Stimulated activated CD8-positive, alpha-beta memory T cell treated with anti-CD3 and anti-CD28 coated beads, Interleukin-12 subunit alpha, Interleukin-12 subunit beta, amount 100 ng/mL, for 1 hour (primary cell): ENCODE data around the gene TPM2.
A peak's percentile ranks its signal among the peaks of the same experiment; 100 is the strongest.

ENCODE experiments used
- DNase-seq: peaks from one replicate; pipeline ENCODE4 v3.0.0-alpha.2; 2020; ENCODE audit warnings: low read depth

Gene TPM2

DNA sequence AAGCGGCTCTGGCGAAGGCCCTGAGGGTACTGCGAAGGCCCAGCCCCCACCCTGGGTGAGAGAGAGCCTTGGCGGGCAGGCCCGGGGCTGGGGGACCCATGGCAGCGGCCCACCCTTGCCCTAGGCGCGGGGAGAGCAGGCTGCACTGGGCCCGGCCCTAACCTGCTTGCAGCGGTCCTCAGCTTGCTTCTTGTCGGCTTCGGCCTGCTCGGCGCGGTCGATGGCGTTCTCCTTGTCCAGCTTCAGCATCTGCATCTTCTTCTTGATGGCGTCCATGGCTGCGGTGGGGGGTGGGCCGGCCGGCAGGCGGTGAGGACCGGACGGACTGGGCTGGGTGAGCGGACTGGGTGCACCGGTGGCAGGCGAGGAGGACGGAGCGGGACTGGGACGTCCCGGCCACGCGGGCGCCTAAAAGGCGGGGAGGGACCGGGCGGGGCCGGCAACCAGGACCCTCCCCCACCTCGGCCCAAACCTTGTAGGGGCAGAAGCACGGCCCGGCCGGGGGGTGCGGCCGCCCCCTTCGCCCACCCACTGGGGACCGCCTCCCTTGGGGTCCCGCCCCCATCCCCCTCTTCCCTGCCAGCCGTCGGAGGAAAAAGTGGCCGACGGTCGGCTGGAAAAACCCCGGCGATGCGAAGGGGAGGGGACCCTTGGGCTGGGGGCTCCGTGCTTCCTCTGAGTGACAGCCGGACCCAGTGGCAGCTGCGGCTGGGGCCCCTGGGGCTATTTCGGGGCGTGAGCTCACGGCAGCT is at the start of gene TPM2:
Gene TPM2 (minus strand): TSS at position 384 of the 752 bp plus-strand sequence. CDS start 108 bp downstream, at position 276.
- no peak for DNase-seq

DNA sequence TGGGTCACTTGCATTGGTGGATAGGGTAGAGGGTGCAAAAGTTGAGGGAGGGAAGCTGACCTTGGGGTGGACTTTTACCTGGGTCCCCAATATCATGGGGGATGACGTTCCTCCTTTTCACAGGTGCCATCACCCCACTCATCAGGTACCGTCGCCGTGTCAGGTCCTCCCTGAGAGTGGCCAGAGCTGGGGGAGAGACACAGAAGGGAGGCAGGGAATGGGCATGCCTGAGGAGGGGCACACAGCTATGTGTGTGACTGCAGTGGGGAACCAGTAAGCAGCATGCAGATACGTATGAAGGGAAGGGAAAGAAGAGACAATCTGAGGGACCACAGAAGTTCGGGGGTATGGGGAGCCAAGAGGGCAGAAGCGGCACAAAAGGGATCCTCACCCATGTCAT is 49.2 kb upstream of the TPM2 start:
- no peak for DNase-seq

DNA sequence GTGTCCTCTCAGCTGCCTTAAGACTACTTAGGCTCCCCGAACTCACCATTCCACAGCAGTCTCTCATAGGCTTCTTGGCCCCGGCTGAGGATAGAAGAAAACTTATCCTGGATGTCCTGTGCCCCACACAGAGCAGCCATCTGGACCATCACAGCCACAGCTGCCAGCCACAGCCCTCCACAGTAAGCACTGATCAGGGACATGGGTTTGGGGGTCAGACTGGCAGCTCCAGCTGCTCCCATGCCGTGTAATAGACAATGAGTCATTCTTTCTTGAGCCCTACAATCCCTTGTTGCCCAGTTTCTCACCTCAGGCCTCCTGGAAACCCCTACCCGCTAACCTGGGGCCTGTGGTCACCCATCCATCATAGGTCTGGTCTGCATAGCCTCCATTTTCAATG is 48.5 kb upstream of the TPM2 start:
- no peak for DNase-seq

DNA sequence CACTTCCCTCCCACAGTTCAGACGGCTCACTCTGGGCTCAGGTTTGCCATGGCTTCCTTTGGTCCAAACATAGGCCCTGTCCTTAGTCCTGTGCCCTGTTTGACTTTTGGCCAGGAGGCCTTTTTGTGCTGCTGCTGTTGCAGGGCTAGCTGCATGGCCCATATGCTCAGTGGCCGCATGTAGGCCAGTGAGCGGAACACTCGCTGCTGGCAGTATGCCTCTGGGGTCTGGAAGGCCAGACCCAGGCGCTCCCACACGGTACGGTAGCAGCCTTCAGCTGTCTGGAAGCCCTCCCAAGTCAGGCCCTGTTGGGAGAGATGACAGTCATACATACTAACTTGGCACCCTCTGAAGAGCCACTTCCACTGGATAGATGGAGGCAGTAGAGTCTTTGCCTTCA is 47.4 kb upstream of the TPM2 start:
- no peak for DNase-seq

DNA sequence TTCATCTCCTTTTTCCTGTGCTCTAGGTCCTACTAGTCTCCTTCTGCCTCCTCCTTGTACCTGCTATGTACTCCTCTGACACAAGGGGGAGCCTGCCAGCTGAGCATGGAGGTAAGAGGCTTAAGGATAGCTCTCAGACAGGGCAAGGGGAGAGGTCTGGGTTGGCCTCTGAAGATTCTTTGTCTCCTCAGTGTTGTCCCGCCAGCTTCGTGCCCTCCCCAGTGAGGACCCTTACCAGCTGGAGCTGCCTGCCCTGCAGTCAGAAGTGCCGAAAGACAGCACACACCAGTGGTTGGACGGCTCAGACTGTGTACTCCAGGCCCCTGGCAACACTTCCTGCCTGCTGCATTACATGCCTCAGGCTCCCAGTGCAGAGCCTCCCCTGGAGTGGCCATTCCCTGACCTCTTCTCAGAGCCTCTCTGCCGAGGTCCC is 46.5 kb upstream of the TPM2 start:
- no peak for DNase-seq

DNA sequence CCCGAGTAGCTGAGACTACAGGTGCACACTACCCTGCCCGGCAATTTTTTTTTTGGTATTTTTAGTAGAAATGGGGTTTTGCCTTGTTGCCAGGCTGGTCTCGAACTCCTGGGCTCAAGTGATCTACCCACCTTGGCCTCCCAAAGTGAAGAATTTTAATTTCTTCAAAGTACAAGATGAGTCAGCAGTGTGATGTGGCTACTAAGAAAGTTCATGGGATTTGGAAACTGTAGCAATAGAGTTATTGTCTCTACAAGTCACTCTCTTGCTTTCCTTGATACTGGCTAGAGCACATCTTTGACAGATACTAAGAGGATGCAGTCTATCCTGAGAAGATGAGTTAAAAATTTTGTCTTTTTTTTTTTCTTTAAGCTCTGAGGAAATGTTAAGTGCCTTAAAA is 44.4 kb upstream of the TPM2 start:
- DNase-seq: no peak

DNA sequence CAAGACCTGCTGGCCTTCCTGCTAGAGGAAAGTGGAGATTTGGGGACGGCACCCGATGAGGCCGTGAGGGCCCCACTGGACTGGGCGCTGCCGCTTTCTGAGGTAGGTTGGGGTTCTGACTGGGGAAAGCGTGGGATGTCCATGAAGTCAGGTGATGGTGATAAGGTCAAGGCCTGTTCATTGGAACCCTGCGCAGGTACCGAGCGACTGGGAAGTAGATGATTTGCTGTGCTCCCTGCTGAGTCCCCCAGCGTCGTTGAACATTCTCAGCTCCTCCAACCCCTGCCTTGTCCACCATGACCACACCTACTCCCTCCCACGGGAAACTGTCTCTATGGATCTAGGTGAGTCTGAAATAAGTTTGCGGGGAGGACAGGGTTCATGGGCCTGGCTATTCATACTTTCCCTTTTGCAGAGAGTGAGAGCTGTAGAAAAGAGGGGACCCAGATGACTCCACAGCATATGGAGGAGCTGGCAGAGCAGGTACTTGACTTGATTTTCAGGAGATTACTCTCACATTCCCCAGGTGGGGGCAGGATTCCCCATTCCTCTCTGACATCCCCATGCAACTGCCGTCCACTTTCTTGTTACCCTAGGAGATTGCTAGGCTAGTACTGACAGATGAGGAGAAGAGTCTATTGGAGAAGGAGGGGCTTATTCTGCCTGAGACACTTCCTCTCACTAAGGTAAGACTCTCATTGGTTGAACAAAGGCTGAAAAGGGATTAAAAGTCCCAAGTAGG is 43.2 kb upstream of the TPM2 start:
- DNase-seq: no peak

DNA sequence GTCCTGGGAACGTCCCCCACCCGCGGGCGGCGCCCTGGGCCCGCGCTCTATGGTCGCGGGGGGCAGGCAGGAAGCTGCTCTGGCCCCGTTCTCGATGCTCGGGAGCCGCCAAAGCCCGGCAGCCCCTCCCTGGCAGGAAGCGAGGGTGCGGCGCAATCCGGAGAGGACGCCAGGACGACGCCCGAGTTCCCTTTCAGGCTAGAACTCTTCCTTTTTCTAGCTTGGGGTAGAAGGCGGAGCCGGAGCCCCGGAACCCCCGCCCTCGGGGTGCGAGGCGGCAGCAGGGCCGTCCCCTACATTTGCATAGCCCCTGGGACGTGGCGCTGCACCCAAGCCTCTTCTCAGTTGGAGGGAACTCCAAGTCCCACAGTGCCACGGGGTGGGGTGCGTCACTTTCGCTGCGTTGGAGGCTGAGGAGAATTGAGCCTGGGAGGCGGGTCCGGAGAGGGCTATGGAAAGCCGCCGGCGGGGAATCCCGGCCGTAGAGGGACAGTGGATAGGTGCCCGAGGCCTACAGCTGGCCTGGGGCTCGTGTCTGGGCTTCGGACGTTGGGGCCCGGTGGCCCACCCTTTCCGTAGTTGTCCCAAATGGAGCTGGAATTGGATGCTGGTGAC is 42.6 kb upstream of the TPM2 start, which contains the start of the genes CREB3 and TLN1:
Gene CREB3 (plus strand): TSS at position 482 of the 615 bp plus-strand sequence. CDS start 107 bp downstream, at position 589.
Gene TLN1 (minus strand): TSS at position 11 of the 615 bp plus-strand sequence. CDS start 6,501 bp downstream, outside the sequence.
- DNase-seq: peak; percentile 93

DNA sequence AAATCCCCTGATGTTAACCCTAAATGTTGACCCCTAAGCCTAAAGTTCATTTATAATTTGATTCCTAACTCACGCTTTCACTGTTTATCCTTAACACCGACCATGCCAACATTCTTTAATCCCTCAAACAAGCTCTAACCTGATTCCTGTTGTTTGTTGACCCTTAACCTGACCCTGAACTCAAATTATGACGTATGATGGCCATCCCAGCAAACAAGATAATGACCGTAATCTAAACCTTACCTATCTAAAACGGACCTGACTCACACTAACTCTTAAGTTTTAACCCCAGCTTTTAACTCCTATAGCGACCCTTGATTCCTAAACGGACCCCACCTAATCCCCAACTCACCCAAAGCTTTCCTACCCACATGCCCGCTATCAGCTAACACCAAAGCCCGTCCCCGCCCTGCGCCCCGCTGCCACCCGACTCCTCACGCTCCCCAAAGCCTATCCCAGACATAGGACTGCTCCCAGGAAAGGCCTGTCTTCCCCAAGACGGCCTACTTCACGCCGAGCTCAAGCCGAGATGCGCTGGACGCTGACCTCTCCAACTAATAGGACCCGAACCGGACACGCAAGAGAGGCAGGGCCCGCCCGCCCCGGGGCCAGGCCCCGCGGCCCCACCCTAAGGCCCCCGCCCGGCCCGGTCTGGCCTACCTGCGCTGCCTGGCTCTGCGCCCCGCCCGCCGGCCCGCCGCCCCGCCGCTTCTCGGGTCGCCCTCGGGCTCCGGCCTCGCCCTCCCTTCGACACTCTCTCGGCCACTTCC is 41.9 kb upstream of the TPM2 start:
- no peak for DNase-seq

DNA sequence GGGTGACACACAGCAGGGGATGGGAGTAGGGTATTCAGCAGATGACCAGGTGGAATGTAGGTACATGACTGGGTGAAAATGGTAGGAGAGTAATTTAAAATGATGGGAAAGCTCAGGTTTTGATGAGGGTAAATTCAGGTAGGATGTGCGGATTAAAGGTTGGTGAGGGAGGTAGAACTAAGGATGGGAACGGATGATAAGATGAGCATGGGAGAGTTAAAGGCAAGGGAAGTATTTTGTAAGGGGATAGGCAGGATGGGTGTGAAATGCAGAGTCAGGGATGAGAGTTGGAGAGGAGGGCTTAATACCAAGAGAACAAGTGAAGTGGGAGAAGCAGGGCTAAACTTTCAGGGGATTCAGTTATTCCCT is 40.7 kb upstream of the TPM2 start:
- DNase-seq: no peak

DNA sequence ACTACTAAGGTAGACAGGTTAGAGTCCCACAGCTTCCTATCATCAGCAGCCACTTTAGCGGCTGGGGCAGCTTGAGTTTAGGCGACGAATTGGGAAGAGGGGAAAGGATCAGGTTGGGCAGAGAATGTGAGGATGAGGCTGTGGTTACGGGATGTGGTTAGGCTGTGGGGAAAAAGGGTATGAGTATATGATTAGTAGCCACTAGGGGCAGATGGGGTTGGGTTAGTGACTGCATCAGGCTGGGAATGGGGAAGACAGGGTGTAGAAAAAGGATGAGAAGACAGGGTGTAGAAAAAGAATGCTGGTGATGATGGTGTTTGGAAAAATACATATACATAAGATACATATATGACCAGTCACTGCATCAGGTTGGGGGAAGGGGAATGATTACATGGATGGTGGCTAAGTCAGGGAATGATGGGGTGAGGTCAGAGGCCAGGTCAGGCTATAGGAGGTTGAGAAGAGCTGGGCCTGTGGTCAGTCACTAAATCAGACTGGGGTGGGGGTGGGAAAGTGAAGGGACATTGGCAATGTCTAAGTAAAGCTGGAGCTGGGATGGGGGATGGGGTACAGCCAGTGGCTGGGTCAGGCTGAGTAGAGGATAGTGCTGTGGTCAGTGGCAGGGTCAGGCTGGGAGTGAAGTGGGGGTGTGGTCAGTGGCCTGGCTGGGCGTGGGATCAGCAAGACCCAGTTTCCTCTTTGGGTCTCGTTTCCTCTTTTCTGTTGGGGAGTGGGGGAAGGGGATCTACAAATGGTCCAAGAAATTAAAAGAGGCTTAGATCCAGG is 40.2 kb upstream of the TPM2 start:
- DNase-seq: no peak

DNA sequence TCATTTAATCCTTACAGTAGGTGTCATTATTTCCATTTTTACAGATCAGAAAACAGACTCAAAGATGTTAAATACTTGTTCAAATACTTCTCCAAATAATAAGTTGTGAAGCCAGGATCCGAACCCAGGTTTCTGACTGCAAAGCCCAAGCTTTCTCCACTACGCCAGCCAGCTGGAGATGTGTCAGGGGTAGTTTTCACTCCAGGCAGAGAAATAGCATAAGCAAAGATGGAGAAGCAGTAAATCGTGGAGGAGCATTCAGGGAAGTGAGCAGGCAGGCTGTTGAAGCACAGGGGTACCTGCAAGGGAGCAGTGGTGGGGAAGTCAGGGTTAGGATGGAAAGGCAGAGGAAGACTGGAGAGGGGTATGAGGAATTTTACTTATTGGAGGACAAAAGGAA is 39.4 kb upstream of the TPM2 start:
- DNase-seq: no peak

DNA sequence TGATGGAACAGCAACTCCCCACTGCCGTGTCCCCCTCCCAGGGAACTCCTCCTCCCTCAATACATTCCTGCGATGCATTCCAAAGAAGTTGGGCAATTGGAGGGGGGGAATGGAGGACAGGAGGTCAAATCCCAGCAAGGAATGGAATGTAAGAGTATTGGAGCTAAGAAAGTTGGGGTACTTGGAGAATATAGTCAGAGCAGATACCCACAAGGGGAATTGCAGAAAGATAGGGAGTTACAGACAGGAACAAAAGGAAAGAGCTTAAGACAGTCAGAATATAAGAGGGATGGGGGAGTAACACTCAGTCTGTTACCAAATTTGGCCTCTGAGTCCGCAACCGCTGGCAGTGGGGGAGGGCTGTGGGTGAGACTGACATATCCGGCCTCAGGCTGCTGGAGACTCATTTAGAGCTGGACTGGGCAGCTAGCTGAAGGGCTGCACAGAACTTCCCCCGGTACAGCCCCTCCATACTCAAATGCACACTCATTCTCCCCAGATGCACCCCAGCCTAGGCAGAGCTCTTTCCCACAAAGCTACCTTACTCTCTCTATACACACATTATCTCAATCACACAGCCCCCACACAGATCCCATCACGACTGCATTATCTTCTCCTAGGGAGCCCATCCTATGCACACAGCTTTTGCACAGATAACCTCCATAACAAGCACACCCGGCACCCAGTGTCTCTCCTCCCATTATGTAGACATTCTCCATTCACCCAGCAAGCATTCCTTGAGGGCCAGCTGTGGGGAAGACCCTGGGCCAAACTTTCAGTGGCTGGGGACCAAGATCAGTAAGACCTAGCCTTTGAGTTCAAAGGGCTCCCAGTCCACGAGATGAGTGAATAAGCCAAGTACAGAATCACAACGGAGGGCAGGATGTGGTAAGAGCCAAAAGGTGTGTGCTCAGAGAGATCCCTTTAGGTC is 38.6 kb upstream of the TPM2 start:
- no peak for DNase-seq

DNA sequence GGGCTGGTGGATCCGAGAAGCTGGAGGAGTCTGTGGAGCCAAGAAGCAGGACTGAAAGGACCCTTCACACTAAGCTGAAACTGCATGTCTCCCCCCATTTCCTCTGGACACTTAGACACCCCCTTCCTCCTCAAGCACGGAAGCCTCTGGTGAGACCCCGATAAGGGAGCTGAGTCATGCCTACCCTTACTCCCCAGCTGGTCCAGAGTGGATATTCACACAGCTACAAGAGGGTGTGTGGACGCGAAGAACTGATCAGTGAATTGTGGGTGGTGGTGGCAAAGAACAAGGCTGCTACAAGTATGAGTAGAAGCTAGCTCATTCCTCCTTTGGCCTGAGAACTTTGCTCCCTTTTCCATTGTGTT is 37.9 kb upstream of the TPM2 start:
- DNase-seq: no peak

DNA sequence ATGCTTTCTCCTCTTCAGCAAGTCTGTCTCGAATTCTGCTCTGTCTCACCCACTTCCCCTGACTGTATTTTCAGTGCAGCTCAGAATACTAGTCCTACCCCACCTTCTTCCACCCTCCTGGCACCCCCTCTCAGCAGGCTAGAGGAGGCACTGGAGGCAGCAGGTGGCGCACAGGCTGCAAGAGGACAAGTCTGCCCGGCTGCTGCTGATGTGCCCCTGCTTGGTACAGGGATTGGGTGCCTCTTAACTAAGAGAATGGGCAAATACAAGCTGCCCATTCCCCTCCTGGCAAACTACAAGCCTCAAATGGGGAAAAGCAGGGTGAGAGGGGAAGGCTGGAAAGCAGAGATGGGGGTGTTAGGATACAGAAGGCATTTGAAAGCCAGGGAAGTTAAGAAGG is 37.2 kb upstream of the TPM2 start:
- no peak for DNase-seq

DNA sequence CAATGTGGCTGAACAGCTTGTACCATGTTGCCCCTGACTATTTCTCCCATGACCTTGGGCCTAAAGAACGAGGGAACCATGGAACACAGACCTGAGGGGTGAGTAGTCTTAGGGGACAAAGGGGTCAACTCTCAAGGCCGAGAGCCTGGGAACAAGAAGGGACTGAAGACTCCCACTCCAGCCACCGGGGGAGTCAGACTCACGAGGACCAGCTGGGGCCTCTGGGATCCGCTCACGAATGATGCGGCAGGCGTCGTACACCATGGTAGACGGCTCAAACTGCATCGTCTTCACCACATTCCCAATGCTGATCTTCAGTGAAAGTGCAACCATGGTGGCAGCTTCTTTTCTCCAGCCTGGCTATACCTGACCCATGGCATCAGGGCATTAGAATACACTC is 35.6 kb upstream of the TPM2 start:
- no peak for DNase-seq

DNA sequence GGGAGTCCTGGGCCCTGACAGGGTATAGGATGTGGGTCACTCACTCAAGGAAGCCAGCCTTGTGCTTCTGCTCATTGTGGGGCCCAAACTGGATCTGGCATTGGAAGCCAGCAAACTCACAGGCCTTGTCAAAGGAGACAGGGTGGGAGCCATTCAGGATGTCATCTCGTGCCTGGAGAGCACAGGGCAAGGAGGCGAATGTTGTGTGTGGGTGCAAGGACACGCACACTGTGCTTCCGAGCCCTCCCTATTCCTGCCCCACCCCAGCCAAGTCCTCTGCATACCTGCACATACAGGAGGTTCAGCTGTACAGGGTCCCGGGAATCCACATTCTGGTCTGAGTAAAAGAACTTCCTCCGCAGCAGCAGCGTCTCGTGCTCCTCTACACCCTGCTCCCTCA is 34.2 kb upstream of the TPM2 start:
- DNase-seq: no peak

DNA sequence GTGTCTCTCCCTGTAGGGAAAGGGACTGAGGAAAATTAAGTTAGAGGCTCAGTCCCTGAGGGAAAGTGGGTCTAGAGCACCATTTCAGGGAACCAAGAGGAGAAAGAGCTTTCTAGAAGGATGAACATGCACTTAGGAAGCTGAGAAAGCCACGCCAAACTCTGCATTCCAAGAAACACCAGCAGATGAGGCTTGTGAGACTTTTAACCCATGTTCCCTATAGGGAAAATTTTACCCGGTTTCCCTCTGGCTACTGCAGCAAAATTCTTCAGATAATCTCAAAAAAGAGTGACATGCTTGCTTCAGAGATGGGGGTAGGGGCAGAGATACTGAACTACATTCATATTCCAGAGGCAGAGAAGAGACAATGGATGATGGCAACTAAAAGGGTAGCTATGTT is 33.7 kb upstream of the TPM2 start:
- DNase-seq: no peak

DNA sequence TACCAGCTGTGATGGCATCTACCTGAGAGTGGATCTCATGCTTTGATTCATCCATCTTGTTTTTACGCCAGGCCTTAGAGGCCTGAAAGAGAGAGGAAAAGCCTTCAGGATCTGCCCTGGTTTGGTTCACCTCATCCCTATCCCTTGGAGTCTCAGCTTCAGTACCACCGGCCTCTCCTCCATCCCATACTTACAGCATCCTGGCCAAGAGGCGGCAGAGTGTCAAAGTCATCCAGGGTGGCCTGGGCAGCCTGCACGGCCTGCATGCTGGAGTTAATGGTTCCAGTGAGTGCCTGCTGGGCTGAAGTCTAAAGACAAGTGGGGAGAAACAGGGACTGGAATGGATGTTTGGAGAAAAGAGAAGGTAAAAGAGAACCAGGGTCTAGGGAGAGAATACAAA is 29.8 kb upstream of the TPM2 start:
- DNase-seq: no peak

DNA sequence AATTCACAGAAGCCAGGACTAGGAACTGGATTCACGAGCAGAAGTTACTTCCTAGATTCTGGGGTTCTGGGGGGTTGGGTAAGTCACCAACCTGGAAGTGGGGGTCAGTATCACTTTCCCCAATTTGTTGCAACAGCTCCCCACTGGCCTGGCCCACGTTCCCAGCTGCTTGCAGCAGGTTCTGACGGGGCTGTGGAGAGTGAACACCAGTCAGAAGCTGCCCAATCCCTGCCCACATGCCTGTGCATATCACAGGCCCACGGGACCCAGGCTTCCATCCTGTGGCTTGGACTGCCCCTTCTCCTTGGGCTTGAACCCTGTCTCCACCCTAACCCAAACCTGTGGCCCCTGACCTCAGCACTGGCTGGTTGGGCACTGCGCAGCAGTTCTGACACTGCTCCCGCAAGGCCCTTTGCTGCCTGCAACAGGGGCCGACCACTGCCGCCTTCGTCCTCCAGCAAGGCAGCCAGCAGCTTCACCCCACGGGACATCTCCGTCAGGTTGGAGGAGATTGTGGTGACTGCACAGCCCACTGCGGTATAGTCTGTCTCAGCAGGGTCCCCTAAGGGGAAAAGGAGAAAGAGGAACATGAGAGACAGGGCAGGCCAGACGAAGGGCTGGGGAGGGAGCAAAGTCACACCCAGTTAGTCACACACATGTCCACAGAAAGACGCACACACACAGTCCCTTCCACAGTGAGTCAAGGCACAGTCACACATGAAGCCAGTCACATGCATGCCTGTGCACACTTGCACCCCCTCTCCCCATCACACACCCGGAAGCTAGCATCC is 29.2 kb upstream of the TPM2 start:
- no peak for DNase-seq
